ENCODE data around the gene STT3A. TPM values are rescaled to one million over a fixed set of nuclear protein-coding genes. Genes with fewer than 3 reads are reported as not detected.

Gene STT3A
- total RNA-seq, 1 donor from 2014 or later, result 129 TPM

DNA sequence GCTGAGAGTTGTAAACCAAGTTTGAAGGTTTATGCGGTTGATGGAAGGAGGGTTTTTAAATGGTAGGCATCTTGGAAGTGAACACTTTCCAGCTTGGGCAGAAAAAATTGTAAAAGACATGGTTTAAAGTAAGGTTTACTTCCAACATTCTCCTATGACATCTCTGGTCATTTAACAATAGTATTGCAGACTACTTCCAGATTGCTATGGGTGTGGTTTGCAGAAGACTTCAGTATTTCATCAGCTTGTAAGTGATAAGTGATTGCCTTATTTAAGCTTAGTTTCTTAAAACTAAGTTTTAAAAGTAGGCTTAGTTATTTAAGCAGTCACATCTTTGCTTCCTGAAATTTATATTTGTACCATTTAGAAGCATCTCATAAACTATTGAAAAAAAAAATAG lies 7.2 kb upstream of the STT3A start:
- Histone ChIP-seq H3K4me1 (ENCODE audit: control insufficient read depth in 3 of 3, insufficient read depth in 3 of 3, low read length in 3 of 3) (no peaks in the 10 kb centered on the region), H3K27me3 (ENCODE audit: control insufficient read depth in 3 of 3, insufficient read depth in 3 of 3, low read length in 3 of 3) (no peaks in the 10 kb centered on the region), H3K36me3 (ENCODE audit: control insufficient read depth in 3 of 3, insufficient read depth in 3 of 3, low read length in 3 of 3) (peaks cover 22 to 34% (median 33%) of the 10 kb centered on the region in 3 donors), H3K9ac (ENCODE audit: low read depth in 1 of 3, low read length in 3 of 3) (no peak overlapping the region), H3K9me3 (ENCODE audit: control insufficient read depth in 3 of 3, low read length in 3 of 3) (no peaks in the 10 kb centered on the region), H3K4me3 (ENCODE audit: low read length in 3 of 3) (no peak overlapping the region), H3K27ac (ENCODE audit: low read depth, low read length) (no peak overlapping the region)

DNA sequence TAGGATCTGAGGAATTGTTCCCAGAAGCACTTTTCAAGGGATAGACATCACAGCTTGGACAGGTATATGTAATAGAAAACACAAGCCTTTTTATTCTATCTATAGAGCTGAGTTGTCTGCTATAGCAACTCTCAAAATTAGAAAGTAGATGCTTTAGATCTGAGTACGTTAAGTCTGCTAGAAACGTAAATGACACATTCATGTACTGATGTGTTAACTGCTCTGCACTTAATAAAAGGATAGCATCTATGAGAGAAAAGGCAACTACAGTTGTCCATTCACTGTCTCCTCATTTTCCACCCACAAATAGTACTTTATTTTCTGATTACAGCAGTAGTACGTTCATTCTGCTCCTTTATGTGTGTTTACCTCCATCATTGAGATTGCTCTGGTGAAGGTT lies 6.0 kb upstream of the STT3A start:
- Histone ChIP-seq H3K4me1 (ENCODE audit: control insufficient read depth in 3 of 3, insufficient read depth in 3 of 3, low read length in 3 of 3) (peaks cover 3 to 5% (median 4%) of the 10 kb centered on the region in 3 donors), H3K4me3 (ENCODE audit: low read length in 3 of 3) (no peak overlapping the region), H3K27ac (ENCODE audit: low read depth, low read length) (no peak overlapping the region), H3K9ac (ENCODE audit: low read depth in 1 of 3, low read length in 3 of 3) (no peak overlapping the region), H3K9me3 (ENCODE audit: control insufficient read depth in 3 of 3, low read length in 3 of 3) (no peaks in the 10 kb centered on the region), H3K36me3 (ENCODE audit: control insufficient read depth in 3 of 3, insufficient read depth in 3 of 3, low read length in 3 of 3) (peaks cover 20 to 28% (median 26%) of the 10 kb centered on the region in 3 donors), H3K27me3 (ENCODE audit: control insufficient read depth in 3 of 3, insufficient read depth in 3 of 3, low read length in 3 of 3) (no peaks in the 10 kb centered on the region)

DNA sequence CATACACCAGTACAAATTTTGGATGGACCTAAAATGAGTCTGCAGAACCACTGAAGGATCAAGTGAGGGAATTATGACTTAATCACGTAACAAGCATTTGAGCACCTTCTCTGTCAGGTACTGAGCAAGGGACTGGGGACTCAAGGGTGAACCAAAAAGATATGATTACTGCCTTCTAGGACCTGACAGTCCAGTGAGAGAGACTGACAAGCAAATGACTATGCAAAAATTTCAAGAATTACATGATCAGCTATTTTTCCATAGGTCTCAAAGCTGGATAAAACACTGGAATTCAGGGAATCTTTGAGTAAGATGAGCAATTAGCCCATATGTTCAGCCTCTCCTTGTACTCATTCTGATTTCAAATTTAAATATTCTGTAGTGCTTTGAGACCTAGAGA lies 5.2 kb upstream of the STT3A start:
- peaks cover 15 to 23% (median 21%) of the 10 kb centered on the region in 3 donors for H3K36me3 ChIP-seq (ENCODE audit: control insufficient read depth in 3 of 3, insufficient read depth in 3 of 3, low read length in 3 of 3)

DNA sequence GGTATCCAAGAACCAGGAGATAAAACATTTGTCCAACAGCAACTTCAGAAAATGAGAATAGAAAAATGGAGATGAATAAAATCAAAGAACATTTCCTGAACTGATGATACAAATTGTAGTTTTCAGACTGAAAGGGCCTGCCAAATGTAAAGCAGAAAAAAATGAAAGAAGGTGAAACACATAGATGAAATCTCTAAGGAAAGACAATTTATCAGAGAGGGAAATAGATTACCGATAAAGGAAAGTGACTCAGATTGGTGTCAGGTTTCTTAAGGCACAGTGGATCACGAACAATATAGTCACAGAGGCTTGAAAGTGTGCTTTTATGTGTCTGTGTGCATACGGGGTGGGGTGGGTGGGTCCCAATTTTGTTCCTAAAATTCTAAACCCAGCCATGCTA lies 4.1 kb upstream of the STT3A start:
- Histone ChIP-seq H3K9ac (ENCODE audit: low read depth in 1 of 3, low read length in 3 of 3) (no peak overlapping the region), H3K4me3 (ENCODE audit: low read length in 3 of 3) (no peak overlapping the region), H3K9me3 (ENCODE audit: control insufficient read depth in 3 of 3, low read length in 3 of 3) (no peaks in the 10 kb centered on the region), H3K27me3 (ENCODE audit: control insufficient read depth in 3 of 3, insufficient read depth in 3 of 3, low read length in 3 of 3) (no peaks in the 10 kb centered on the region), H3K4me1 (ENCODE audit: control insufficient read depth in 3 of 3, insufficient read depth in 3 of 3, low read length in 3 of 3) (peaks cover 9 to 15% (median 11%) of the 10 kb centered on the region in 3 donors), H3K27ac (ENCODE audit: low read depth, low read length) (no peak overlapping the region), H3K36me3 (ENCODE audit: control insufficient read depth in 3 of 3, insufficient read depth in 3 of 3, low read length in 3 of 3) (peaks cover 7 to 13% (median 13%) of the 10 kb centered on the region in 3 donors)

More for the DNA sequence above, 5.2 kb upstream of the STT3A start:
- H3K9me3 ChIP-seq (ENCODE audit: control insufficient read depth in 3 of 3, low read length in 3 of 3), result no peaks in the 10 kb centered on the region
- H3K4me3 ChIP-seq (ENCODE audit: low read length in 3 of 3), result no peak overlapping the region
- no peaks in the 10 kb centered on the region for H3K27me3 ChIP-seq (ENCODE audit: control insufficient read depth in 3 of 3, insufficient read depth in 3 of 3, low read length in 3 of 3)
- no peak overlapping the region for H3K9ac ChIP-seq (ENCODE audit: low read depth in 1 of 3, low read length in 3 of 3)
- peaks cover 4 to 7% (median 6%) of the 10 kb centered on the region in 3 donors for H3K4me1 ChIP-seq (ENCODE audit: control insufficient read depth in 3 of 3, insufficient read depth in 3 of 3, low read length in 3 of 3)
- H3K27ac ChIP-seq (ENCODE audit: low read depth, low read length), result no peak overlapping the region

DNA sequence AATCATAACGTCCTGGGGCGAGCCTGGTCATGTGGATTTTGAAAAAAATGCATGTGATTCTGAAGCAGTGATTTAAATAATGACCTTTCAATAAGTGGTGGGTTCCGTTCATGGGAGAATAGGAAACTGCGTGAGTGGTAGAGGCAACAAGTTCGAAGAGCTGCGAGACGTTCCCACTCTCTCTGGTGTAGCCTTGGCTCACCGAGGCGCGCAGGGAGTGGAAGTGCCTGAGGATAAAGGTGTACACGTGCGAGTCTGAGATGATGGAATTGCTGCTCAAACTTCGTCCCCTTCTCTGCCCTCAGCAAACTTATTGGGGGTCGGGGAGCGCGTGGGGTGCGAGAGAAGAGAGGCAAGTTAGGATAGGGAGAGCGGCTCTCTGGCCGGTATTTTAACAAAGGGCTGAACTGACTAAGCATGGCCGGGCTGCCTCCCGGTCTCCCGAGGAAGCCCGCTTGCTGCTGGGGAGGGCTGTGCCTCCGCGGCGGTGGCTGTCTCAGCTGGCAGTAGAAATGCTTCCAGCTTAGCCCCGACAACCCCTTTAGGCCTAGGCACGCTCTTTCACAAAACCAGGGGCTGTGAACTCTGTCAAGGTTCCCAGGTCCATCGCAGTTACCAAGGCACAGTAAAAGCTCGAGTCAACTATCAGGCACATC lies 875 bp upstream of the STT3A start:
- H3K36me3 ChIP-seq (ENCODE audit: control insufficient read depth in 3 of 3, insufficient read depth in 3 of 3, low read length in 3 of 3), result peaks cover 0 to 1% (median under 1%) of the 10 kb centered on the region in 3 donors
- H3K9ac ChIP-seq (ENCODE audit: low read depth in 1 of 3, low read length in 3 of 3), result peak overlapping the region; percentile 98 to 100 (median 99)
- H3K27ac ChIP-seq (ENCODE audit: low read depth, low read length), result peak overlapping the region; percentile 100
- peak overlapping the region; percentile 96 to 99 (median 98) for H3K4me3 ChIP-seq (ENCODE audit: low read length in 3 of 3)
- H3K9me3 ChIP-seq (ENCODE audit: control insufficient read depth in 3 of 3, low read length in 3 of 3), result no peaks in the 10 kb centered on the region
- H3K27me3 ChIP-seq (ENCODE audit: control insufficient read depth in 3 of 3, insufficient read depth in 3 of 3, low read length in 3 of 3), result no peaks in the 10 kb centered on the region
- H3K4me1 ChIP-seq (ENCODE audit: control insufficient read depth in 3 of 3, insufficient read depth in 3 of 3, low read length in 3 of 3), result peaks cover 13 to 30% (median 20%) of the 10 kb centered on the region in 3 donors

DNA sequence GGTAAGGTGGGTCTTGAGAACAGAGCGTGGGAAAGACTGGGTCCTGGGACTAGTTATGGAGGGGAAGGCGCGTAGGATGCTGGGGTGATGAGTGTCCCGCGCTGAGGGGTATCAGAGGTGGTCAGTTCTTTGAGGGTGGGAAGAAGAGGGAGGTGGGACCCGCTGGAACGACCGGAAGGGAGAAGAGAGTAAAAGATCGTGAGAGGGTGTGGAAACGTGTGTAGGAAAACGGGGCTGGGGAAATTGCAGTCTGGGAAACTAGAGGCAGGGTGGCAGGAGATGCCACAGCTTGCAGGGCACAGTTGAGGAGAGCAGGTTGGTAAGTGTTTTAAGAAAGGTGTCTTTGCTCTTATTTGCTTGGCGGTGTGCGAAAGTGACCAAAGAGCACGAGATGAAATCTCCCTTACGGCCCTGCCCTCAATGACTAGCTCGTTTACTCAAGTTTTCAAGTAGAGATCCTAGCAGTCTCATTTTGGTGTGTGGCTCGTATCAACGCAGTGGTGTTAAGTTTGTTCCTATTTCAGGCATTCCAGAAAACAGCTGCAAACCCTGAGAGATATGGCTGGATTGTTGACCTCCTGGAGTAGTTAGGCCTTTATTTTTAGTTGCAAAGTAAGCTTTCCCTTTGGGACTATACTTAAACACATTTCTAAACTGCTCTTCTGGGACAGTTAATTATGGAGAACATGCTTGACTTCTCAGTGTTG lies 615 bp downstream of the STT3A start:
- H3K27ac ChIP-seq (ENCODE audit: low read depth, low read length), result peak overlapping the region; percentile 80
- H3K9me3 ChIP-seq (ENCODE audit: control insufficient read depth in 3 of 3, low read length in 3 of 3), result no peaks in the 10 kb centered on the region
- peak overlapping the region; percentile 90 to 93 (median 92) for H3K9ac ChIP-seq (ENCODE audit: low read depth in 1 of 3, low read length in 3 of 3)
- peaks cover 13 to 30% (median 20%) of the 10 kb centered on the region in 3 donors for H3K4me1 ChIP-seq (ENCODE audit: control insufficient read depth in 3 of 3, insufficient read depth in 3 of 3, low read length in 3 of 3)
- H3K36me3 ChIP-seq (ENCODE audit: control insufficient read depth in 3 of 3, insufficient read depth in 3 of 3, low read length in 3 of 3), result peaks cover 3 to 8% (median 5%) of the 10 kb centered on the region in 3 donors
- H3K4me3 ChIP-seq (ENCODE audit: low read length in 3 of 3), result peak overlapping the region; percentile 98 to 99 (median 98)
- no peaks in the 10 kb centered on the region for H3K27me3 ChIP-seq (ENCODE audit: control insufficient read depth in 3 of 3, insufficient read depth in 3 of 3, low read length in 3 of 3)

DNA sequence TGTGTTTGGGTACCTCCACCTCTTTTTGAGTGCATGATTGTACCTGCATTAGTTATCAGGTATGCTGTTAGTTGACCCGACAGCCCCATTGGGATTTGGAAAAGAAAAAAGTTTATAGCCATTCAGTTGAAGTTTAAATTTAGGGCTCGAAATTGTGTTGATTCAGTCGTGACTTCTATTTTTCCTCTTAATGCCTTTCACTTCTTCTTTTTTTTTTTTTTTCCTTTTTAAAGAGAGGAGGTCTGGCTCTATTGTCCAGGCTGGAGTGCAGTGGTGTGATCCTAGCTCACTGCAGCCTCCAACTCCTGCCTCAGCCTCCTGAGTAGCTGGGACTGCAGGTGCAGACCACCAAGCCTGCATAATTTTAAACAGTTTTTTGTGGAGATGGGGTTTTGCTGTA lies 2.3 kb downstream of the STT3A start:
- Histone ChIP-seq H3K9ac (ENCODE audit: low read depth in 1 of 3, low read length in 3 of 3) (no peak overlapping the region), H3K4me1 (ENCODE audit: control insufficient read depth in 3 of 3, insufficient read depth in 3 of 3, low read length in 3 of 3) (peaks cover 13 to 30% (median 20%) of the 10 kb centered on the region in 3 donors), H3K4me3 (ENCODE audit: low read length in 3 of 3) (no peak overlapping the region), H3K27ac (ENCODE audit: low read depth, low read length) (no peak overlapping the region), H3K27me3 (ENCODE audit: control insufficient read depth in 3 of 3, insufficient read depth in 3 of 3, low read length in 3 of 3) (no peaks in the 10 kb centered on the region), H3K9me3 (ENCODE audit: control insufficient read depth in 3 of 3, low read length in 3 of 3) (no peaks in the 10 kb centered on the region), H3K36me3 (ENCODE audit: control insufficient read depth in 3 of 3, insufficient read depth in 3 of 3, low read length in 3 of 3) (peaks cover 5 to 15% (median 15%) of the 10 kb centered on the region in 3 donors)

DNA sequence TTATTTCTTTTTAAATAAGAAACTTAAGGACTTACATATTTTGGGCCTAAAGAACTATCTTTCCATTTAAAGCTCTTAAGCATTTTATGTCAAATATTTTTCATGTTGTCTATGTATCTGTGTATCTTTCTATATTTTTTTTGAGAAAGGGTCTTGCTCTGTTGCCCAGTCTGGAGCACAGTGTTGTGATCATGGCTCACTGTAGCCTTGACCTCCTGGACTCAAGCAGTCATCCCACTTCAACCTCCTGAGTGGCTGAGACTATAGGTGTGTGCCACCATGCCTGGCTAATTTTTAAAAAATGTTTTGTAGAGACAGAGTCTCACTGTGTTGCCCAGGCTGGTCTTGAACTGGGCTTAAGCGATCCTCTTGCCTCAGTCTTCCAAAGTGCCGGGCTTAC lies 8.0 kb downstream of the STT3A start:
- H3K4me3 ChIP-seq (ENCODE audit: low read length in 3 of 3), result no peak overlapping the region
- H3K27me3 ChIP-seq (ENCODE audit: control insufficient read depth in 3 of 3, insufficient read depth in 3 of 3, low read length in 3 of 3), result no peaks in the 10 kb centered on the region
- no peaks in the 10 kb centered on the region for H3K9me3 ChIP-seq (ENCODE audit: control insufficient read depth in 3 of 3, low read length in 3 of 3)
- H3K27ac ChIP-seq (ENCODE audit: low read depth, low read length), result no peak overlapping the region
- no peak overlapping the region for H3K9ac ChIP-seq (ENCODE audit: low read depth in 1 of 3, low read length in 3 of 3)
- peaks cover 3 to 10% (median 6%) of the 10 kb centered on the region in 3 donors for H3K4me1 ChIP-seq (ENCODE audit: control insufficient read depth in 3 of 3, insufficient read depth in 3 of 3, low read length in 3 of 3)
- H3K36me3 ChIP-seq (ENCODE audit: control insufficient read depth in 3 of 3, insufficient read depth in 3 of 3, low read length in 3 of 3), result peaks cover 35 to 60% (median 52%) of the 10 kb centered on the region in 3 donors

DNA sequence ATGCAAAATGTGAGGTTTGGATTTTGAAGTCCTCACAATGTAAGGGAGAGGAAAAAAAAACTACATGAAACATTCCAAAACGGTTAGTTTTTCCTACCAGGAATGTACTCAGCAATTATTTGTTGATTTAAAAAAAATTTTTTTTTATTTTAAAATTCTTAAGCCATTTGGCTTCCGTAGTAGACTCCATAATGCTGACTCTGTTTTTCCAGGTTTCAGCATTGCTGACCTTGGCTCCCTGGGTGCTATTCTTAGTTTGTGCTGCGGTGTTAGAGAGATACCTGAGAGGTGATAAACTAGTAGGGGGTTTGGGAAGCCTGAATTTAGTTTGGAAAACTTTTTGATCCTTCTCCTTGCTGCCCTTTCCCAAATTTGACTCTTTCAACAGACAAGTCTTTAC lies 10.6 kb downstream of the STT3A start:
- peaks cover 3 to 10% (median 6%) of the 10 kb centered on the region in 3 donors for H3K4me1 ChIP-seq (ENCODE audit: control insufficient read depth in 3 of 3, insufficient read depth in 3 of 3, low read length in 3 of 3)
- H3K9me3 ChIP-seq (ENCODE audit: control insufficient read depth in 3 of 3, low read length in 3 of 3), result no peaks in the 10 kb centered on the region
- peak overlapping the region; percentile 3 for H3K27ac ChIP-seq (ENCODE audit: low read depth, low read length)
- H3K36me3 ChIP-seq (ENCODE audit: control insufficient read depth in 3 of 3, insufficient read depth in 3 of 3, low read length in 3 of 3), result peaks cover 50 to 76% (median 72%) of the 10 kb centered on the region in 3 donors
- no peak overlapping the region for H3K4me3 ChIP-seq (ENCODE audit: low read length in 3 of 3)
- H3K27me3 ChIP-seq (ENCODE audit: control insufficient read depth in 3 of 3, insufficient read depth in 3 of 3, low read length in 3 of 3), result no peaks in the 10 kb centered on the region
- no peak overlapping the region for H3K9ac ChIP-seq (ENCODE audit: low read depth in 1 of 3, low read length in 3 of 3)

DNA sequence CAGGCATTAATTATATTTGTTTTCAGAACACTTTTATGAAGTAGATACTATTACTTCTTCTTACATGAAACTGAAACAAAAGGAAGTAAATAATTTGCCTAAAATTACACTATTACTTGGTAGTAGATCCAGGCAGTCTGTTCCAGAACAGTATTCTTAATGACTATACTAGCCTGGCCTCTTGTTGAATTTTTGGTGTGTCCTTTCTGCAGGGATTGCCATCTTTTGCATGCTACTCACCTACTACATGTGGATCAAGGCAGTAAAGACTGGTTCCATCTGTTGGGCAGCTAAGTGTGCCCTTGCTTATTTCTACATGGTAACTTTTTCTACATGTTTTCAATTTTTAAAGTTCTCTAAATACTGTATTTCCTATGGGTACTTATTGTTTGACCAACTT lies 12.8 kb downstream of the STT3A start:
- H3K27me3 ChIP-seq (ENCODE audit: control insufficient read depth in 3 of 3, insufficient read depth in 3 of 3, low read length in 3 of 3), result no peaks in the 10 kb centered on the region
- H3K9me3 ChIP-seq (ENCODE audit: control insufficient read depth in 3 of 3, low read length in 3 of 3), result no peaks in the 10 kb centered on the region
- no peak overlapping the region for H3K4me3 ChIP-seq (ENCODE audit: low read length in 3 of 3)
- peaks cover 57 to 82% (median 80%) of the 10 kb centered on the region in 3 donors for H3K36me3 ChIP-seq (ENCODE audit: control insufficient read depth in 3 of 3, insufficient read depth in 3 of 3, low read length in 3 of 3)
- peaks cover 3 to 10% (median 6%) of the 10 kb centered on the region in 3 donors for H3K4me1 ChIP-seq (ENCODE audit: control insufficient read depth in 3 of 3, insufficient read depth in 3 of 3, low read length in 3 of 3)
- no peak overlapping the region for H3K27ac ChIP-seq (ENCODE audit: low read depth, low read length)
- H3K9ac ChIP-seq (ENCODE audit: low read depth in 1 of 3, low read length in 3 of 3), result no peak overlapping the region

Data from skeletal muscle tissue (tissue), 4 donors.